ENCODE results near the gene SMAD7.

The SMAD7 gene

GRCh38 chr18:48902856-48903601 lies 47.7 kb downstream of the SMAD7 start:
- no peak for TF ChIP-seq CTCF (IDR thresholded peaks at IDR 0.05; ENCODE audit: low read depth, low read length)
- no peak overlapping the region for H3K4me3 ChIP-seq (ENCODE audit: low read depth, low read length)
- no peak for DNase-seq
- peaks cover 10% of the 10 kb centered on the region for H3K9me3 ChIP-seq (ENCODE audit: severe bottlenecking)
- H3K27me3 ChIP-seq (ENCODE audit: insufficient read depth, low read depth, severe bottlenecking), result no peaks in the 10 kb centered on the region
- no peak overlapping the region for H3K27ac ChIP-seq
- no peaks in the 10 kb centered on the region for H3K36me3 ChIP-seq

- H3K4me3 ChIP-seq (ENCODE audit: low read depth, low read length), result no peak overlapping the region
These were observed 48.5 kb downstream of the SMAD7 start for GRCh38 chr18:48902023-48902855.

GRCh38 chr18:48901145-48902022 lies 49.4 kb downstream of the SMAD7 start:
- H3K4me3 ChIP-seq (ENCODE audit: low read depth, low read length), result no peak overlapping the region
- TF ChIP-seq CTCF (IDR thresholded peaks at IDR 0.05; ENCODE audit: low read depth, low read length), result no peak
- peaks cover 10% of the 10 kb centered on the region for H3K9me3 ChIP-seq (ENCODE audit: severe bottlenecking)
- H3K27ac ChIP-seq, result no peak overlapping the region
- no peak for DNase-seq
- no peaks in the 10 kb centered on the region for H3K27me3 ChIP-seq (ENCODE audit: insufficient read depth, low read depth, severe bottlenecking)
- no peaks in the 10 kb centered on the region for H3K36me3 ChIP-seq

More at GRCh38 chr18:48902023-48902855, 48.5 kb downstream of the SMAD7 start:
- H3K27ac ChIP-seq, result no peak overlapping the region
- peaks cover 10% of the 10 kb centered on the region for H3K9me3 ChIP-seq (ENCODE audit: severe bottlenecking)
- no peaks in the 10 kb centered on the region for H3K36me3 ChIP-seq
- no peak for TF ChIP-seq CTCF (IDR thresholded peaks at IDR 0.05; ENCODE audit: low read depth, low read length)
- no peaks in the 10 kb centered on the region for H3K27me3 ChIP-seq (ENCODE audit: insufficient read depth, low read depth, severe bottlenecking)
- no peak for DNase-seq

GRCh38 chr18:48900469-48900868 lies 50.3 kb downstream of the SMAD7 start:
- no peak overlapping the region for H3K4me3 ChIP-seq (ENCODE audit: low read depth, low read length)
- TF ChIP-seq CTCF (IDR thresholded peaks at IDR 0.05; ENCODE audit: low read depth, low read length), result no peak
- H3K27ac ChIP-seq, result no peak overlapping the region
- no peaks in the 10 kb centered on the region for H3K27me3 ChIP-seq (ENCODE audit: insufficient read depth, low read depth, severe bottlenecking)
- no peak for DNase-seq
- H3K36me3 ChIP-seq, result no peaks in the 10 kb centered on the region
- peaks cover 10% of the 10 kb centered on the region for H3K9me3 ChIP-seq (ENCODE audit: severe bottlenecking)

- DNase-seq, result no peak
- no peaks in the 10 kb centered on the region for H3K36me3 ChIP-seq
- TF ChIP-seq CTCF (IDR thresholded peaks at IDR 0.05; ENCODE audit: low read depth, low read length), result no peak
- H3K27ac ChIP-seq, result no peak overlapping the region
- H3K9me3 ChIP-seq (ENCODE audit: severe bottlenecking), result peaks cover 7% of the 10 kb centered on the region
- H3K4me3 ChIP-seq (ENCODE audit: low read depth, low read length), result no peak overlapping the region
- H3K27me3 ChIP-seq (ENCODE audit: insufficient read depth, low read depth, severe bottlenecking), result no peaks in the 10 kb centered on the region
These were observed 51.1 kb downstream of the SMAD7 start for GRCh38 chr18:48899558-48900174.

All from WERI-Rb-1 (cell line).